Kidney epithelial cell (primary cell): Measurements from ENCODE around the gene DPEP1. TPM values are rescaled to one million over a fixed set of nuclear protein-coding genes. Genes with fewer than 3 reads are reported as not detected.
"Not testable (repeated sequence)": the region's sequence is repeated elsewhere in the genome, so short reads cannot be mapped to it uniquely, and the experiment has no call there.

Experiments
- DNase-seq: peaks from one replicate; pipeline ENCODE4 v3.0.0-alpha.2; 2010; ENCODE audit warnings: low read depth
- H3K27me3 ChIP-seq: 2 replicates; pipeline ENCODE4 v1.6.0; 2011; ENCODE audit warnings: low read length; ENCODE audit not compliant: control insufficient read depth, insufficient read depth
- H3K36me3 ChIP-seq: 2 replicates; pipeline ENCODE4 v1.5.1; 2011; ENCODE audit warnings: low read length; ENCODE audit not compliant: control insufficient read depth, insufficient read depth
- H3K4me3 ChIP-seq: 2 replicates; pipeline ENCODE4 v1.5.1; 2011; ENCODE audit warnings: low read depth, mild to moderate bottlenecking, control low read depth, low read length
- total RNA-seq: library from RNA; depleted of rRNA; stranded (reverse); fragments of >200 nt; gene quantifications from 2 replicates; pipeline ENCODE4 v1.2.3, GENCODE V29; 2015
- TF ChIP-seq, protein P1 (sequence below): IDR thresholded peaks from 2 replicates; pipeline ENCODE4 v1.5.1; 2011; ENCODE audit warnings: mild to moderate bottlenecking, moderate library complexity, low read length, control low read depth, inconsistent platforms; ENCODE audit not compliant: insufficient read depth, poor library complexity, severe bottlenecking

Gene DPEP1
- total RNA-seq, 1 donor from 2014 or later = 1.2 TPM

DNA sequence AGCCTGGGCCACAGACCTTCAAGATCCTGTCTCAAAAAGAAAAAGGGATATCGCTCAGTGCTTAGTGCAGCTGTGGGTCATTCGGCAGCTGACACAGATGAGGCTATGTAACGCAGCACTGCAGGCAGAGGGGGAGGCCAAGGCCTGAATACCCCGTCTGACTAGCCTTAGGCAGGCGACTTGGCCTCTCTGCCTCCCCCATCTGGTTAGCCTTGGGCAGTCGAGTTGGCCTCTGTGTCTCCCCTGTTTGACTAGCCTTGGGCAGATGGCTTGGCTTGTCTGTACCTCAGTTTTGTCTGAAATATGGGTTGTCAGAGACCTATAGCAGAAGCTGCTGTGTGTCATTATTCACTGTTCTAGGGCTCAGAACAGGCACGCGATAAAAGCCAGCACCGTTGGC lies 54.2 kb downstream of the DPEP1 start:
- H3K4me3 ChIP-seq = no peak overlapping the region
- TF ChIP-seq, protein P1, sequence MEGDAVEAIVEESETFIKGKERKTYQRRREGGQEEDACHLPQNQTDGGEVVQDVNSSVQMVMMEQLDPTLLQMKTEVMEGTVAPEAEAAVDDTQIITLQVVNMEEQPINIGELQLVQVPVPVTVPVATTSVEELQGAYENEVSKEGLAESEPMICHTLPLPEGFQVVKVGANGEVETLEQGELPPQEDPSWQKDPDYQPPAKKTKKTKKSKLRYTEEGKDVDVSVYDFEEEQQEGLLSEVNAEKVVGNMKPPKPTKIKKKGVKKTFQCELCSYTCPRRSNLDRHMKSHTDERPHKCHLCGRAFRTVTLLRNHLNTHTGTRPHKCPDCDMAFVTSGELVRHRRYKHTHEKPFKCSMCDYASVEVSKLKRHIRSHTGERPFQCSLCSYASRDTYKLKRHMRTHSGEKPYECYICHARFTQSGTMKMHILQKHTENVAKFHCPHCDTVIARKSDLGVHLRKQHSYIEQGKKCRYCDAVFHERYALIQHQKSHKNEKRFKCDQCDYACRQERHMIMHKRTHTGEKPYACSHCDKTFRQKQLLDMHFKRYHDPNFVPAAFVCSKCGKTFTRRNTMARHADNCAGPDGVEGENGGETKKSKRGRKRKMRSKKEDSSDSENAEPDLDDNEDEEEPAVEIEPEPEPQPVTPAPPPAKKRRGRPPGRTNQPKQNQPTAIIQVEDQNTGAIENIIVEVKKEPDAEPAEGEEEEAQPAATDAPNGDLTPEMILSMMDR = no peak
- peaks cover 1% of the 10 kb centered on the region for H3K36me3 ChIP-seq
- no peaks in the 10 kb centered on the region for H3K27me3 ChIP-seq
- DNase-seq = no peak

DNA sequence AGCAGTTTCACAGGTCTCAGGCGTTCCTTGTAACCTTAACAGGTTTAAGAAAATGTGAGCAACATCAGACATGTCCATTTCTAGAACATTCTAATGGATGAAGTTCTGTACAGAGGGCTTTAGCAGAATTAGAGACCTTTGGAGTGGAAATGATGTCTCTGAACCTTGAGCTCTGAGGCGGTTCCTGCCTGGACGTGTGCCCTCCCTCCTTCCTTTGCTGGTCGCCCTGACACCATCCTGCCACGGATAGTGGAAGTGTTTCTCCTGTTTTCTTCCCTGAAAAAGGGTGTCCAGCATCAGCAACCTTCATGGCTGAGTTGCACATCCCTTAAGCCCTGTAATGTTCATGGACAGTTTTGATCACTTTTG lies 55.3 kb downstream of the DPEP1 start:
- Histone ChIP-seq H3K36me3 (peaks cover 1% of the 10 kb centered on the region), H3K27me3 (no peaks in the 10 kb centered on the region), H3K4me3 (no peak overlapping the region)
- DNase-seq = no peak
- TF ChIP-seq, protein P1 = no peak

DNA sequence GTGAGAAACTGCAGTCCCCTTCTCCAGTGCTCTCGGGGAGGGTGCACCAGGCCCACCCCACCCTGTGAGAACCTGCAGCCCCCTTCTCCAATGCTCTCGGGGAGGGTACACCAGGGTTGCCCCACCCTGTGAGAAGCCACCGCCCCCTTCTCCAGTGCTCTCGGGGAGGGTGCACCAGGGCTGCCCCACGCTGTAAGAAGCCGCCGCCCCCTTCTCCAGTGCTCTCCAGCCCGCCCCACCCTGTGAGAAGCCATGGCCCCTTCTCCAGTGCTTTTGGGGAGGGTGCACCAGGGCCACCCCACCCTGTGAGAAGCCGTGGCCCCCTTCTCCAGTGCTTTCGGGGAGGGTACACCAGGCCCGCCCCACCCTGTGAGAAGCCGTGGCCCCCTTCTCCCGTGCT lies 56.3 kb downstream of the DPEP1 start:
- Histone ChIP-seq H3K36me3 (no peaks in the 10 kb centered on the region), H3K4me3 (no peak overlapping the region), H3K27me3 (no peaks in the 10 kb centered on the region)
- no peak for DNase-seq
- TF ChIP-seq, protein P1 = no peak

GRCh38 chr16:89670496-89671431 lies 57.3 kb downstream of the DPEP1 start:
- no peak for DNase-seq
- no peak overlapping the region for H3K4me3 ChIP-seq
- no peaks in the 10 kb centered on the region for H3K36me3 ChIP-seq
- TF ChIP-seq, protein P1 = no peak
- H3K27me3 ChIP-seq = no peaks in the 10 kb centered on the region

DNA sequence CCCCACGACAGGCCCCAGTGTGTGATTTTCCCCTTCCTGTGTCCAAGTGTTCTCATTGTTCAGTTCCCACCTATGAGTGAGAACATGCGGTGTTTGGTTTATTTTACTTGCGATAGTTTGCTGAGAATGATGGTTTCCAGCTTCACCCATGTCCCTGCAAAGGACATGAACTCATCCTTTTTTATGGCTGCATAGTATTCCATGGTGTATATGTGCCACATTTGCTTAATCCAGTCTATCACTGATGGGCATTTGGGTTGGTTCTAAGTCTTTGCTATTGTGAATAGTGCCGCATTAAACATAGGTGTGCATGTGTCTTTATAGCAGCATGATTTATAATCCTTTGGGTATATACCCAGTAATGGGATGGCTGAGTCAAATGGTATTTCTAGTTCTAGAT lies 58.1 kb downstream of the DPEP1 start:
- not testable (repeated sequence) for H3K4me3 ChIP-seq, H3K27me3 ChIP-seq, DNase-seq, H3K36me3 ChIP-seq

DNA sequence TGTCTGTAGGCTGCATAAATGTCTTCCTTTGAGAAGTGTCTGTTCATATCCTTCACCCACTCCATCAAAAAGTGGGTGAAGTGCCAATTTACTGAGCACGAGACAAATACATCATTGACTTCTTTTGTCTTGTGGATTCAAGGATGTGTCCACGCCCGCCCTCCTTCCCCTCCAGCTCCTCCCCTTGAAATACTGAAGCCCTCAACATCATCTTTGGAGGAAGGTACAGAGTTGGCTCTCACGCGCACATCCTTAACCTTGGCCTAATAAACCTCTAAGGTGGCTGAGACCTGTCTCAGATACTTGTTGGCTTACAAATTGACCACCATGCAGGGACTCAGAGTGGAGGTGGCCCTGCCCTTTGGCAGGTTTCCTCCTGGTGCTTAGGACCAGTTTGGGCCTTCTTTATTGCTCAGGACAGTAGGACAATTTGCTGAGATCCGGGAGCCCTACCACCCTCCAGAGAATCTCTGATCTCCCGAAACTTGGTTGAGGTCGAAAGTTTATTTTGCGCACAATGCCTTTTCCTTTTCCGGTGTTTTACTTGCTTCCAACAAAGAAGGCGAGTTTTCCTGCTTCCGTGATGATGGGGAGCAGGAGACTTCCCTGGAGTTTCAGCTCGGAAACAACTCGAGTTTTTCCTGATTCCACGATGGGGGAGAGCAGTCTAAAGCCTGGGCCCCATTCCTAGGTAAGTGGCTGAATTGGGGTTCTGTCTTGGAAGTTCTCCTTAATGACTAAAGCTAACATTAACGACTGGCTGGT lies 58.9 kb downstream of the DPEP1 start:
- Histone ChIP-seq H3K36me3 (no peaks in the 10 kb centered on the region), H3K4me3 (no peak overlapping the region), H3K27me3 (no peaks in the 10 kb centered on the region)
- TF ChIP-seq, protein P1 = no peak
- no peak for DNase-seq
